Duodenal mucosa (tissue), 2 donors: ENCODE data around the gene ALDOC.

Experiments
- H3K27ac ChIP-seq: one replicate; pipeline ENCODE4 v1.7.0; 2013; ENCODE audit warnings: low read depth, low read length
- H3K27me3 ChIP-seq, 2 donors: one replicate each; pipeline ENCODE4 v1.7.0; 2013; ENCODE audit warnings: low read length in 2 of 2, control low read depth in 1 of 2; ENCODE audit not compliant: insufficient read depth in 2 of 2, control insufficient read depth in 1 of 2
- H3K36me3 ChIP-seq, 2 donors: one replicate each; pipeline ENCODE4 v1.7.0; 2013; ENCODE audit warnings: low read length in 2 of 2, control low read depth in 1 of 2; ENCODE audit not compliant: insufficient read depth in 2 of 2, control insufficient read depth in 1 of 2
- H3K4me1 ChIP-seq, 2 donors: one replicate each; pipeline ENCODE4 v1.7.0; 2013; ENCODE audit warnings: low read length in 2 of 2, control low read depth in 1 of 2; ENCODE audit not compliant: insufficient read depth in 2 of 2, control insufficient read depth in 1 of 2
- H3K4me3 ChIP-seq, 2 donors: one replicate each; pipeline ENCODE4 v1.7.0; 2013; ENCODE audit warnings: low read length in 2 of 2, low read depth in 1 of 2
- H3K9ac ChIP-seq, 2 donors: one replicate each; pipeline ENCODE4 v1.7.0; 2013; ENCODE audit warnings: low read length in 2 of 2, low read depth in 1 of 2
- H3K9me3 ChIP-seq, 2 donors: one replicate each; pipeline ENCODE4 v1.7.0; 2013; ENCODE audit warnings: low read length in 2 of 2, control low read depth in 1 of 2; ENCODE audit not compliant: control insufficient read depth in 1 of 2

ALDOC gene

DNA sequence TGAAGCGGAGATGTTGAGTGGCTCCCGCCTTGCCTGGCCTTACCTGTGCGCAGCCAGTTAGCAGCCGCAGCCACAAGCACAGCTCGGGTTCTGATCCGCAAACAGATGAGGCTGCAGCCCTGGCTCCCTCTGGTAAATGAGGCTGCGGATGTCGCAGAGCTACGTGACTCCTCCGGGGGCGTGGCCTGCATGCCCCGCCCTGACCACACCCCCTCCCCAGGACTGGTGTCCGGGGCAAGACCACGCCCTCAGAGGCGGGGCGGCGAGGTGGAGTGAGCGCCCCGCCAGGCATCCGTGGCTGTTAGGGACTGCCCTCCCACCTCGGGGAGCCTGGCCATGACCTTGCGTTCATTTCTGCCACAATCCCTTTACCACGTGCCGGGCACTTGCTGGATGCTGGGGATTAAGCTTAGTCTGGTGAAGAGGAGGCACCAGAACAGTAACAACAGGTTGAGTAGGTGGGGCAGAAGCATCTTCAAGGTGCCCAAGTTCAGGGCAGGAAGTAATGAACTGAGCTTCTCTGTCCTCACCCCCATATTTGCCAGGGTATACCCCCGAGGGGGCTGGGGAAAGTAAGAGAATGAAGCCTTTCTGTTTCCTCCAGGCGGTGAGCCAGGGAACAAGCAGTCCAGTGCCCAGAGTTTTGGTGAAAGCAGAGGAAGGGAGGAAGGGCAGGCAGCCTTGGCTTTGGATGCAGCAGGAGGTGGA is at the start of gene ALDOC:
Gene ALDOC, minus strand, starts transcription at position 138 of the 708 bp plus-strand sequence. CDS start 1,363 bp downstream, outside the sequence.
- H3K27ac ChIP-seq = no peak within 1 kb of the TSS
- peak within 1 kb of the TSS in 1 of 2 donors; percentile 66 for H3K9ac ChIP-seq

DNA sequence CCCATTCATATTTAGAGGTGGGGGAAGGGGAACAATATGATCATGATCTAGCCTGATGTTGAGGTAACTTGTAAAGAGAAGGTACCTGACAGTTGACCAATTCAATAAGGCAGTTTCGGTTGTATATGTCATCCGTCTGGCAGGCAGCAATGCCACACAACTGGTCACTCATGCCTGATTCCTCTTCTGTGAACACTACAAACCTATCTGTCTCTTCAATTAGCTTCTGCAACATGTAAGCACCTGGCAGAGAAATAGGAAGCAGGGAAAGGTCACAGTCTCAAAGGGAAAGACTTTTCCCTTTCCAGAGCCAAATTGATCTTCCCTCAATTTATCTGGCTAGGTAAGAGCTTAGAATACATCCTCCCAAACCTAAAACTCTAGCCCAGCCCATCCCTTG is 47.5 kb upstream of the ALDOC start:
- Histone ChIP-seq H3K36me3 (peaks cover 57 to 71% of the 10 kb centered on the region in 2 donors), H3K27ac (no peak overlapping the region), H3K4me1 (no peaks in the 10 kb centered on the region), H3K27me3 (no peaks in the 10 kb centered on the region), H3K9ac (no peak overlapping the region), H3K9me3 (no peaks in the 10 kb centered on the region), H3K4me3 (no peak overlapping the region)

More for the DNA sequence above, at the start of gene ALDOC:
- peaks cover 8 to 23% of the 10 kb centered on the region in 2 donors for H3K4me1 ChIP-seq
- H3K36me3 ChIP-seq = peaks cover 0 to 27% of the 10 kb centered on the region in 2 donors
- no peaks in the 10 kb centered on the region for H3K27me3 ChIP-seq
- peak within 1 kb of the TSS; percentile 33 to 42 for H3K4me3 ChIP-seq
- H3K9me3 ChIP-seq = no peaks in the 10 kb centered on the region

DNA sequence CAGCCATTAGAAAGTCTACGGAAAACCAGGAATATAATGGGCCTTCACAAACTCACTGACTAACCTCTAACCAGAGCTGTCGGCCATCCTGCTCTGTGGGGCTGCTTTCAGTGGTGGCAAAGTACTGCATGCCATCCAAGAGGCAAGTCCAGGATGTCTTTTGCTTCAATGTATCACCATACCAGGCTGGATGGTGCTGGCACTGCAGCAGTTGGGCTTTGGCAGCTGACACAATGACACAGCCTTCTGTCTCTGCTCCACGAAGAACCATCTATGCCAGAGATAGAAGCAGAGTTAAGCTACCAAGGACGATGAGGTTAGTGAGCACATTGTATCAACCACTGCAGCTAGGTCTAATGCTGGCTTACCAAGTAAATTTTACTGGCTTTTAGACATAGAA is 47.0 kb upstream of the ALDOC start:
- Histone ChIP-seq H3K36me3 (peaks cover 62 to 76% of the 10 kb centered on the region in 2 donors), H3K4me1 (no peaks in the 10 kb centered on the region), H3K27me3 (no peaks in the 10 kb centered on the region), H3K4me3 (no peak overlapping the region), H3K27ac (no peak overlapping the region), H3K9ac (no peak overlapping the region), H3K9me3 (no peaks in the 10 kb centered on the region)

DNA sequence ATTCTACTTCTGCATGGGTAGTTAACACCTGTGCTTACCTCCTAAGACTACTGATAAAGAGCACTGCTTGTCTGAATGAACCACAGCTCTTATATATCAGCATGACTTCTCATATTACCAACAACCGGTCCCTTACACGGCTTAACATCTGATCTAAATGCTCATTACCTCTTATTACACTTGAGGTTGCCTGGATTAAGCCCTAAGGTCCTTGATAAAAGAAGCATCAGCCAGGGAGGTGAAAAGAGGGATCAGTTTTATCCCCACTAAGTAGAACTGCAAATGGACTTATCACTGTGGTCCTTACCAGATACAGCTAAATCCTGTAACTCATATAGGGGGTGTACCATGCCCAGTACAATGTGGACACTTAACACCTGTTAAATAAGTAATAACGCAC is 45.5 kb upstream of the ALDOC start:
- H3K9ac ChIP-seq = no peak overlapping the region
- H3K27me3 ChIP-seq = no peaks in the 10 kb centered on the region
- H3K9me3 ChIP-seq = no peaks in the 10 kb centered on the region
- H3K36me3 ChIP-seq = peaks cover 62 to 79% of the 10 kb centered on the region in 2 donors
- H3K27ac ChIP-seq = no peak overlapping the region
- no peaks in the 10 kb centered on the region for H3K4me1 ChIP-seq
- H3K4me3 ChIP-seq = no peak overlapping the region

DNA sequence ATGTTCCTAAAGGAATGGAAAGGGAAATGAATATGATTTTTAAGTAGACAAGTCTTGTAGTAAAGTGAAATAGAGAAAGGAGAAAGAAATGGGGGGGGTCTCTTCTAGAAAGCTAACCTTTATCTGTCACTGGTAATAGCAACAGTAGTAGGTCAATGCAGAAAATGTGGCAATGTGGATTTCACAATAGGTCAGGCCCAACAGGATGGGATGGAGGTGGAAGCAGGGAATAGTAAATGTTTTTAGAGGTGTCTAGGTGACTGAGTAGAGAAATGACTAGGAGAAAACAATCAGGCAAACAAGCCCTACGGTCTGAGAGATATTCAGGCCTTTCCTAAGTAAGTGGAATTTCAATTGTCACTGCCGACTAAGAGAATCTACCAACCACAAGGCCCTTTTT is 43.3 kb upstream of the ALDOC start:
- Histone ChIP-seq H3K4me3 (no peak overlapping the region), H3K36me3 (peaks cover 83 to 98% of the 10 kb centered on the region in 2 donors)

DNA sequence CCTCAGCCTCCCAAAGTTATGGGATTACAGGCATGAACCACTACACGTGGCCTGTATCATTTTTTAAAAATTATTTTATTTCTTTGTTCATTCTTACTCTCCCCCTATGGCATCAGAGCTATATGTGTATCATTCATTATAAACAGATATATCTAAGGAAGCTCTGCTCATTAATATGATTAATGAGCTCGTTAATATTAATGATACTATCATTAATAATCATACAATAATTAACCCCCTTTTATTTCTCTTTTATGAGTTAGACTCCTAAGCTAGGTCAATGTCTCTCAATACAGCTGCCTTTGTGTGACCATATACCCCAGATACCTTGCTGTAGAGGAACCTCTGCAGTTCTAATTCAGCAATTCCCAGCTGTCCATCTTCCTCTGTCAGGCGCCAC is 41.8 kb upstream of the ALDOC start:
- Histone ChIP-seq H3K9ac (no peak overlapping the region), H3K27me3 (no peaks in the 10 kb centered on the region), H3K4me1 (peaks cover 0 to 4% of the 10 kb centered on the region in 2 donors), H3K27ac (no peak overlapping the region), H3K4me3 (no peak overlapping the region), H3K36me3 (peaks cover 81 to 97% of the 10 kb centered on the region in 2 donors), H3K9me3 (no peaks in the 10 kb centered on the region)

More for the DNA sequence above, 43.3 kb upstream of the ALDOC start:
- Histone ChIP-seq H3K9ac (no peak overlapping the region), H3K4me1 (no peaks in the 10 kb centered on the region), H3K27me3 (no peaks in the 10 kb centered on the region), H3K27ac (no peak overlapping the region), H3K9me3 (no peaks in the 10 kb centered on the region)

DNA sequence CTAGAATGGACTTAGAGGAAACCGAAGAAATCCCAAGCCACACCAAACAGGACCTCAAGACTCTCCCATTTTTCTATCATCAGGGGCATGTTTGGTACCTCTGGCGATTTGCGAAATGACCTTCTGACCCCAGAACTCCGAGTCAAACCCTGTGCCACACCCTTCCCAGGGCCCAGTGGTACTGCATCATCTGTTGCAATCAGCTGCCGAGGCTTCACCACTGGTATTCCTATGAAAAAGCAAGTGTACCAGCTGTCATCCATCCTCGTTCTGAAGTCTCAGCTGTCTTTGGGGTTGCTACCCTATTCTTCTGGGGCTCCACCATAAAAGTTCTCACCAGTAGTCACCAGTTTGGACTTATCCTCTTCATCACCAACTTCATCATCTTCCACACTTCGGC is 39.6 kb upstream of the ALDOC start:
- Histone ChIP-seq H3K27ac (no peak overlapping the region), H3K36me3 (peaks cover 71 to 83% of the 10 kb centered on the region in 2 donors), H3K27me3 (no peaks in the 10 kb centered on the region), H3K9ac (no peak overlapping the region), H3K4me1 (peaks cover 7 to 15% of the 10 kb centered on the region in 2 donors), H3K4me3 (no peak overlapping the region), H3K9me3 (no peaks in the 10 kb centered on the region)

DNA sequence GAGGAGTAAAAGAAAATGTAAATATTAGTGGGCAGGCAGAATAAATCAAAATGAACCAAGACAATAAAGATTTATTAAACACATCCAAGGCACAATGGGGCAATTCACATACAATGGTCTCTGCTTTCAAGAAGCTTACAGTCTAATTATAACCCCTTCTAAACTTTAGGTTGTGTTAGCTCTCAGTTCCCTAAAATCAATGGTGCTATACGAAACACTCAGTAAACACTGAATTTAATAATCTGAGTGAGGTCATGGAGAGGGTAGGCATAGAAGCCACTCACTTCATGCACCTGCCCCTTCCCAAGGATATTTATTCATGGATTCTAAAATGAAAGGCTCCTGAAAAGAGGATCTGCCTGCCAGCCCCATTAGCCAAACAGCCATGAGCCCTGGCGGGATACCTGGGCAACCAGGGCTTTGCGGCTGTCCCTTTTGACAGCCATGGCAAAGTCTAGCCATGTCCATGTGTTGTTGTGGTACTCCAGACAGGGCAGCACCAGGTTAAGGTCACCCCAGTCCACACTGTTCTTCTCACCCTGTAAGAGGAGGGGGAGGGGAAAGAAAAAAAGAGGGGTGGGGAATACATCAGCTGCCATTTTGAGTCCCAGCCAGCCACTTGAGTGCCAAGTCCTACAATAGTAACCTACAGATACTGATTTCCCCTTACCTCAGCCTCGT is 38.7 kb upstream of the ALDOC start:
- Histone ChIP-seq H3K9ac (no peak overlapping the region), H3K27ac (no peak overlapping the region), H3K36me3 (peaks cover 63 to 80% of the 10 kb centered on the region in 2 donors), H3K4me3 (no peak overlapping the region), H3K27me3 (no peaks in the 10 kb centered on the region), H3K9me3 (no peaks in the 10 kb centered on the region), H3K4me1 (peaks cover 13 to 21% of the 10 kb centered on the region in 2 donors)

DNA sequence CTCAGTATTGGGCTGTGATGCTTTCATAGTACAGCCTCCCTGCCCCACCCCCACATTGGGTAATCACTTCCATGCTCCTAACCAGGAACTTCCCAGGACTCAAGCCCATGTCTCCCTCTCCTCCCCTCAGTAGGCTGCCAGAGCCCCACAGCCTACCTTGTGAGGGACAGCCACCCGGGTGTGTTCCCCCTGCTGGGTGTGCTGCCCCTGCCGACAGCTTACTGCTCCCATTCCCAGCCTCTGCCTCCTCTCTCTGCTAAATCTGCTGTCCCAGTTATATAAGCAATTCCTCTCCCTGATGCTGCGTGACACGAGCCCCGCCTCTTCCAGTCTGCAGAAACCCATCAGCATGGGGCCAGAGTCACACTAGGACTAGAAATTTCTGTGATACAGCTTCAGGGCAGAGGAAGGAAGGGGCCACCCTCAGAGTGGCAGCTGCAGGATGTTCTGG is 37.3 kb upstream of the ALDOC start, which contains the start of gene RSKR:
Gene RSKR, minus strand, starts transcription at position 255 of the 451 bp plus-strand sequence. Its CDS starts 24 bp downstream, at position 231.
- Histone ChIP-seq H3K4me1 (peaks cover 17 to 26% of the 10 kb centered on the region in 2 donors), H3K36me3 (peaks cover 49 to 69% of the 10 kb centered on the region in 2 donors), H3K4me3 (no peak within 1 kb of the TSS), H3K9me3 (no peaks in the 10 kb centered on the region), H3K9ac (no peak within 1 kb of the TSS), H3K27ac (no peak within 1 kb of the TSS), H3K27me3 (no peaks in the 10 kb centered on the region)
